ENCODE measurements around the gene PGM1.

Gene PGM1

DNA sequence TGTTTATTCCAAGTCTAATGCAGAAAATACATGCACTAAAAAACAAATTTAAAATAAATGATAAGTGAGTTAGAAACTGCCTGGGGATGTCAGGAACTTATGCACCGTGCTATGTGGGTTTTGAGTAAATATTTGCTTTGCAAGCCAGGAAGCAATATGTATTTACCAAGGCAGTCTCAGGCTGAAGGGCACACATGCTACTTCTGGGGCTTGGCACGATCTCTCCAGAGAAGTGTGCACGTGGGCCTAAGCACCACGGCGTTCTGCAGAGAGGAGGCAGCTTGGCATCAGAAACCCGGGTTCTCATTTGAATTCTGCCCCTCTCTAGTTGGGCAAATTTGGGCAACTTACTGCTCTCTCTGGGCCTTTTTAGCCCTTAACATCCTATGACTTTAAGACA is 108.0 kb downstream of the PGM1 start:
- no peak overlapping the region for H3K9ac ChIP-seq (ENCODE audit: low read depth, low read length, poor library complexity, severe bottlenecking)
- H4K20me1 ChIP-seq (ENCODE audit: insufficient read depth, low read length, poor library complexity, severe bottlenecking), result no peaks in the 10 kb centered on the region
- H3K27me3 ChIP-seq (ENCODE audit: insufficient read depth, low read length, poor library complexity, severe bottlenecking), result no peaks in the 10 kb centered on the region
- H3K4me1 ChIP-seq (ENCODE audit: insufficient read depth, low read length, poor library complexity, severe bottlenecking), result no peaks in the 10 kb centered on the region
- no peaks in the 10 kb centered on the region for H3K79me2 ChIP-seq (ENCODE audit: insufficient read depth, low read length)
- H3K36me3 ChIP-seq (ENCODE audit: insufficient read depth, low read length), result no peaks in the 10 kb centered on the region
- H3K9me2 ChIP-seq (replicated peaks; ENCODE audit: low read depth, low read length), result no peaks in the 10 kb centered on the region
- H3K4me3 ChIP-seq (ENCODE audit: low read length, poor library complexity, severe bottlenecking), result no peak overlapping the region
- no peaks in the 10 kb centered on the region for H3K9me3 ChIP-seq (ENCODE audit: insufficient read depth, low read depth, low read length)
- no peaks in the 10 kb centered on the region for H3F3A ChIP-seq (ENCODE audit: low read depth)
- TF ChIP-seq, protein P1, sequence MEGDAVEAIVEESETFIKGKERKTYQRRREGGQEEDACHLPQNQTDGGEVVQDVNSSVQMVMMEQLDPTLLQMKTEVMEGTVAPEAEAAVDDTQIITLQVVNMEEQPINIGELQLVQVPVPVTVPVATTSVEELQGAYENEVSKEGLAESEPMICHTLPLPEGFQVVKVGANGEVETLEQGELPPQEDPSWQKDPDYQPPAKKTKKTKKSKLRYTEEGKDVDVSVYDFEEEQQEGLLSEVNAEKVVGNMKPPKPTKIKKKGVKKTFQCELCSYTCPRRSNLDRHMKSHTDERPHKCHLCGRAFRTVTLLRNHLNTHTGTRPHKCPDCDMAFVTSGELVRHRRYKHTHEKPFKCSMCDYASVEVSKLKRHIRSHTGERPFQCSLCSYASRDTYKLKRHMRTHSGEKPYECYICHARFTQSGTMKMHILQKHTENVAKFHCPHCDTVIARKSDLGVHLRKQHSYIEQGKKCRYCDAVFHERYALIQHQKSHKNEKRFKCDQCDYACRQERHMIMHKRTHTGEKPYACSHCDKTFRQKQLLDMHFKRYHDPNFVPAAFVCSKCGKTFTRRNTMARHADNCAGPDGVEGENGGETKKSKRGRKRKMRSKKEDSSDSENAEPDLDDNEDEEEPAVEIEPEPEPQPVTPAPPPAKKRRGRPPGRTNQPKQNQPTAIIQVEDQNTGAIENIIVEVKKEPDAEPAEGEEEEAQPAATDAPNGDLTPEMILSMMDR (conservative IDR thresholded peaks at IDR 0.05; ENCODE audit: low read length), result no peak
- TF ChIP-seq EZH2phosphoT487 (IDR thresholded peaks at IDR 0.05; ENCODE audit: borderline replicate concordance), result no peak
- no peak overlapping the region for H2AFZ ChIP-seq (ENCODE audit: low read length)
- no peak overlapping the region for H3K4me2 ChIP-seq (ENCODE audit: low read depth, low read length, poor library complexity, severe bottlenecking)

DNA sequence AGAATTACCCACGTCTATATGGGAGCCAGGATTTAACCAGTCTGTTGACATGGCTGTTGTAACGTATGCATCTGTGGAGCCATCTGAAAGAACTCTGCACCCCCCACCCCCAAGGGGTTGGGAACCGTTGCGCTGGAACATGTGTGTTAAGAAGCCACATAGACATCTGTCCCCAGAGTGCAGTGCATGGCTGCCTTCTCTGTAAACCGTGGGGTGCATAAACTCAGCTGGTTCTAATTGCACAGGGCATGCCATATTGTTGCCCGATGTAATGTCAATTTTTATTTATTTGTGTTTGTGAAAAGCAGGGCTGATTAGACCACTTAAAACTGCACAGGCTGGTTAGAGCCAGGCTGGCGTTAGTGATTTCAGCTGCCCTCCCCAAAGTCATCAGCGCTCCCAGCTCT is 110.5 kb downstream of the PGM1 start:
- no peak overlapping the region for H2AFZ ChIP-seq (ENCODE audit: low read length)
- no peaks in the 10 kb centered on the region for H3K9me2 ChIP-seq (replicated peaks; ENCODE audit: low read depth, low read length)
- TF ChIP-seq EZH2phosphoT487 (IDR thresholded peaks at IDR 0.05; ENCODE audit: borderline replicate concordance), result no peak
- TF ChIP-seq, protein P1 (conservative IDR thresholded peaks at IDR 0.05; ENCODE audit: low read length), result no peak
- no peaks in the 10 kb centered on the region for H3K36me3 ChIP-seq (ENCODE audit: insufficient read depth, low read length)
- no peaks in the 10 kb centered on the region for H3F3A ChIP-seq (ENCODE audit: low read depth)
- H3K9ac ChIP-seq (ENCODE audit: low read depth, low read length, poor library complexity, severe bottlenecking), result no peak overlapping the region
- no peaks in the 10 kb centered on the region for H3K79me2 ChIP-seq (ENCODE audit: insufficient read depth, low read length)
- H3K9me3 ChIP-seq (ENCODE audit: insufficient read depth, low read depth, low read length), result no peaks in the 10 kb centered on the region
- no peaks in the 10 kb centered on the region for H3K4me1 ChIP-seq (ENCODE audit: insufficient read depth, low read length, poor library complexity, severe bottlenecking)
- H3K4me2 ChIP-seq (ENCODE audit: low read depth, low read length, poor library complexity, severe bottlenecking), result no peak overlapping the region
- H4K20me1 ChIP-seq (ENCODE audit: insufficient read depth, low read length, poor library complexity, severe bottlenecking), result no peaks in the 10 kb centered on the region
- no peak overlapping the region for H3K4me3 ChIP-seq (ENCODE audit: low read length, poor library complexity, severe bottlenecking)
- no peaks in the 10 kb centered on the region for H3K27me3 ChIP-seq (ENCODE audit: insufficient read depth, low read length, poor library complexity, severe bottlenecking)

DNA sequence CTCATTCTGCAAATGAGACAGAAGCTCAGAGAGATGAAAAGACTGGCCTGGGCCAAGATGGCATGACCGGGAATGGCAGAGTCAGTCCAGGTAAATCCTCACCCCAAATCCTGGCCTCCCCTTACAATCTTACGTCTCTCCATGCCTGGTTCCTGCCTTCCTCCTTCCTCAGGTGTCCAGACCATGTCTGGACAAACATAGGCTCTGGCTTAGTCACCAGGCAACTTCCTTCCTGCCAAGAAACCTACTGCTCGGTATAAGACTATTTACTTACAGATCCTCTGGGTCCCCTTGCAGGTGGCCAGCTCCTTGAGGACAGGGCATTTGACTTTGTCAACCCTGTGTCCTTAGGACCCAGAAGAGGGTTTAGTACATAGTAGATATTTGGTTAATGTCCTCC is 111.2 kb downstream of the PGM1 start:
- TF ChIP-seq, protein P1 (conservative IDR thresholded peaks at IDR 0.05; ENCODE audit: low read length), result no peak
- no peak for TF ChIP-seq EZH2phosphoT487 (IDR thresholded peaks at IDR 0.05; ENCODE audit: borderline replicate concordance)
- Histone ChIP-seq H3K36me3 (ENCODE audit: insufficient read depth, low read length) (no peaks in the 10 kb centered on the region), H3K4me3 (ENCODE audit: low read length, poor library complexity, severe bottlenecking) (no peak overlapping the region), H3K27me3 (ENCODE audit: insufficient read depth, low read length, poor library complexity, severe bottlenecking) (no peaks in the 10 kb centered on the region), H2AFZ (ENCODE audit: low read length) (no peak overlapping the region), H4K20me1 (ENCODE audit: insufficient read depth, low read length, poor library complexity, severe bottlenecking) (no peaks in the 10 kb centered on the region), H3F3A (ENCODE audit: low read depth) (no peaks in the 10 kb centered on the region), H3K9ac (ENCODE audit: low read depth, low read length, poor library complexity, severe bottlenecking) (no peak overlapping the region), H3K79me2 (ENCODE audit: insufficient read depth, low read length) (no peaks in the 10 kb centered on the region), H3K9me2 (replicated peaks; ENCODE audit: low read depth, low read length) (no peaks in the 10 kb centered on the region), H3K9me3 (ENCODE audit: insufficient read depth, low read depth, low read length) (no peaks in the 10 kb centered on the region), H3K4me1 (ENCODE audit: insufficient read depth, low read length, poor library complexity, severe bottlenecking) (no peaks in the 10 kb centered on the region), H3K4me2 (ENCODE audit: low read depth, low read length, poor library complexity, severe bottlenecking) (no peak overlapping the region)
